Measurements from ENCODE around the gene PLSCR1. TPM values are rescaled to one million over a fixed set of nuclear protein-coding genes. Genes with fewer than 3 reads are reported as not detected.

Gene PLSCR1
- total and polyA plus RNA-seq, 2 of the 4 experiments (the other 2 are of a cell fraction) = 5.6 to 13.2 TPM

- ChIA-PET CTCF (no interaction called here), POLR2A (ENCODE audit: unreplicated experiment) (no interaction called here)
- Histone ChIP-seq H2AK9ac (replicated peaks; ENCODE audit: low read depth, low read length, poor library complexity) (no peak overlapping the region), H3K4me1 (ENCODE audit: control insufficient read depth, insufficient read depth, low read length) (peaks cover 13% of the 10 kb centered on the region; the same call in 1 of the 2 replicates), H3K4me3 (ENCODE audit: insufficient read depth, low read depth, low read length) (no peak overlapping the region), H3K79me1 (ENCODE audit: low read depth in 1 of 2, low read length in 2 of 2) (peaks cover 17 to 36% of the 10 kb centered on the region in 2 experiments), H3K9me3 (ENCODE audit: control insufficient read depth, insufficient read depth, low read length) (no peaks in the 10 kb centered on the region; the same call in 1 of the 2 replicates), H3K14ac (replicated peaks; ENCODE audit: low read depth, low read length) (no peak overlapping the region), H2BK20ac (ENCODE audit: low read depth, low read length) (no peak overlapping the region), H2BK15ac (ENCODE audit: low read depth, low read length) (no peak overlapping the region), H3K9me1 (ENCODE audit: insufficient read depth, low read length) (peaks cover 5% of the 10 kb centered on the region), H4K20me1 (ENCODE audit: insufficient read depth, low read length) (no peaks in the 10 kb centered on the region), H3K36me3 (ENCODE audit: control insufficient read depth, insufficient read depth, low read length) (peaks cover 4% of the 10 kb centered on the region), H3K4me2 (ENCODE audit: low read depth, low read length) (no peak overlapping the region), H2BK5ac (ENCODE audit: low read depth, low read length, poor library complexity, severe bottlenecking) (no peak overlapping the region), H2BK120ac (ENCODE audit: low read depth, low read length) (no peak overlapping the region), H3K18ac (ENCODE audit: low read depth, low read length) (no peak overlapping the region), H3K27me3 (ENCODE audit: control insufficient read depth, insufficient read depth, low read length) (no peaks in the 10 kb centered on the region), H4K8ac (ENCODE audit: low read depth in 2 of 2, low read length in 2 of 2) (no peak overlapping the region), H3K27ac (ENCODE audit: insufficient read depth, low read length) (no peak overlapping the region), H2AK5ac (ENCODE audit: low read depth, low read length) (no peak overlapping the region), H4K5ac (ENCODE audit: low read depth, low read length) (no peak overlapping the region), H3K56ac (ENCODE audit: extremely low read depth, insufficient read depth, low read length) (no peak overlapping the region), H3K9ac (ENCODE audit: low read depth, low read length) (no peak overlapping the region), H3K23ac (ENCODE audit: low read depth, low read length) (no peak overlapping the region), H3K4ac (ENCODE audit: low read depth, low read length) (no peak overlapping the region), H2AFZ (replicated peaks; ENCODE audit: low read length, poor library complexity) (no peak overlapping the region), H4K91ac (ENCODE audit: insufficient read depth, low read depth, low read length) (no peak overlapping the region)
- no peak for TF ChIP-seq ELK1 (IDR thresholded peaks at IDR 0.05; ENCODE audit: borderline replicate concordance, low read depth, low read length)
- TF ChIP-seq CHD1 (IDR thresholded peaks at IDR 0.05; ENCODE audit: low read depth, low read length) = no peak
- TF ChIP-seq BHLHE40 (IDR thresholded peaks at IDR 0.05; ENCODE audit: low read depth, low read length) = no peak
- no peak for ATAC-seq (ENCODE audit: low read depth)
- in situ Hi-C loops (cut with MboI; ENCODE audit: low sequenced_read_pairs) (no loop called here), dilution Hi-C loops (cut with HindIII; ENCODE audit: low sequenced_read_pairs, unreplicated experiment) (no loop called here), intact Hi-C loops (cut with micrococcal nuclease) (no loop called here)
- DNase-seq = no peak
- BruUV-seq (replicated peaks) = no TSS peak
- no CpG with 5 or more reads among the region's 1 CpG for WGBS, 2 experiments (ENCODE audit: extremely low coverage in 2 of 2, insufficient read length in 1 of 2)
Measured at GRCh38 chr3:146540236-146540635, 4.2 kb downstream of the PLSCR1 start.

All from IMR-90 (cell line).